GM12891 (cell line): Measurements from ENCODE around the gene TMEM184A.

Source experiments
- PAX5 ChIP-seq: IDR thresholded peaks from 2 replicates; pipeline ENCODE4 v1.6.1; 2011; ENCODE audit warnings: low read length, moderate library complexity, mild to moderate bottlenecking; ENCODE audit not compliant: insufficient read depth, severe bottlenecking
- POLR2A ChIP-seq: IDR thresholded peaks from 2 replicates; pipeline ENCODE4 v1.6.1; 2011; ENCODE audit warnings: low read depth, low read length, control low read depth
- POLR2AphosphoS5 ChIP-seq: IDR thresholded peaks from 2 replicates; pipeline ENCODE4 v1.6.1; 2011; ENCODE audit warnings: low read depth, low read length, control low read depth
- POU2F2 ChIP-seq: IDR thresholded peaks from 2 replicates; pipeline ENCODE4 v1.6.1; 2011; ENCODE audit warnings: low read depth, mild to moderate bottlenecking, control low read depth, low read length, moderate library complexity
- SPI1 ChIP-seq: IDR thresholded peaks from 2 replicates; pipeline ENCODE4 v1.6.1; 2011; ENCODE audit warnings: low read depth, low read length, control low read depth
- TAF1 ChIP-seq: IDR thresholded peaks from 2 replicates; pipeline ENCODE4 v1.6.1; 2011; ENCODE audit warnings: low read depth, low read length, control low read depth

DNA sequence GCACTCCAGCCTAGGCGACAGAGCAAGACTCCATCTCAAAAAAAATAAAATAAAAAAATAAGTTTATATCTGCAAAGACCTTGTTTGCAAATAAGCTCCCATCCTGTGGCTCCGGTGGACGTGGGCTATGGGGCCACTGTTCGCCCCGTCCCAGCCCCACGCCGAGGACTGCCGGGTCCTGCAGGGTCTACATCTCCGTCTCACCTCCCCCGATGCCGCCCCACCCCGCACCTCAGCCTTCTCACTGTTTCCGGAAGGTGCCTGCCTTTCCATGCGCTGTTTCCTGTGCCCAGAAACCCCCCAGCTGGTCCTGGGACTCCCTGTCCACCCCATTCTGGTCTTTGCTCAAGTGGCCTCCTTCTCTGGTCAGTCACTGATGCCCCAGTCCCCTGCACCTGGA lies 46.8 kb downstream of the TMEM184A start:
- TF ChIP-seq POLR2A (no peak), POLR2AphosphoS5 (no peak), TAF1 (no peak), PAX5 (no peak), SPI1 (no peak), POU2F2 (no peak)
